HG03460 (cell line): Measurements from ENCODE around the gene TMEM184C.

Experiments
- ATAC-seq: cut with Tn5 transposase; IDR thresholded peaks from one replicate; pipeline ENCODE4 v1.9.1; 2021; ENCODE audit not compliant: unreplicated experiment

The TMEM184C gene

GRCh38 chr4:147599206-147599605 lies 18.0 kb upstream of the TMEM184C start:
- no peak for ATAC-seq

- no peak for ATAC-seq
Observed at GRCh38 chr4:147599769-147600168, 17.4 kb upstream of the TMEM184C start.

- ATAC-seq = no peak
Observed at GRCh38 chr4:147605499-147605898, 11.7 kb upstream of the TMEM184C start.

DNA sequence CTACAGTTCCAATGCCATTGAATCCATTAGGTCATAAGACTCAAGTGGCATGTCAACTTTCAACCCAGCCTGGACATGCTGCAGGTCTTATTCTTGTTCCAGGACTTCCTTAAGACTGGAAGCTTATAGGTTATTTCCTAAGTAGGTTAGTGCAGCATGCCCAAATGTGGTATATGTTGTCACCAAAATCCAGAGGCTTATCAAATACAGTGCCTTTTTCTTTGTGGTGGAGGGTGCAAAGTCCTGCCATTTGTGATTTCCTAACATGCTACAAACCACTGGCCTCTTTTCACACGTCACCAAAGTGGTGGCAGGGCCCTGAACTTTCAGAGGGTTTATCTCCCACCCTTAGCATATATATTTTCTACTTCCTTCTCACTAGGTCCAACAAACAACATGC lies 9.7 kb upstream of the TMEM184C start:
- no peak for ATAC-seq

DNA sequence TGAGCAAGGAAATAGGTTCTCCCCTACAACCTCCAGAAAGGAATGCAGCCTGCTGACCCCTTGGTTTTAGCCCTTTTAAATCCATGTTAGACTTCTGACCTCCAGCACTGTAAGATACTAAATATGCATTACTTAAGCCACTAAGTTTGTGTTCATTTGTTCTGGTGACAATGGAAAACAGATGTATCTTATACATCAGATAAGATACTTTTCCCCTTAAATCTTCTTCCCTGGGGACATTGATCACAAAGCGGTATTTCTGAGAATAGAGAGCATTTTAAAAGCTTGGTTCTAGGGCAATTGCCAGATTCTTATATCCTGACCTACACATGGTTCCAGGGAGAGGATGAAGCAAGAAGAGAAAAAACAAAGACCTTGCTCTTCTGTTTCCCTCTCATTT lies 6.5 kb upstream of the TMEM184C start:
- ATAC-seq = no peak

- ATAC-seq = peak; percentile 13
Observed at GRCh38 chr4:147616849-147617172, 386 bp upstream of the TMEM184C start.

GRCh38 chr4:147617841-147618691 lies 869 bp downstream of the TMEM184C start:
- peak; percentile 7 for ATAC-seq

GRCh38 chr4:147620315-147620714 lies 3.1 kb downstream of the TMEM184C start:
- no peak for ATAC-seq

DNA sequence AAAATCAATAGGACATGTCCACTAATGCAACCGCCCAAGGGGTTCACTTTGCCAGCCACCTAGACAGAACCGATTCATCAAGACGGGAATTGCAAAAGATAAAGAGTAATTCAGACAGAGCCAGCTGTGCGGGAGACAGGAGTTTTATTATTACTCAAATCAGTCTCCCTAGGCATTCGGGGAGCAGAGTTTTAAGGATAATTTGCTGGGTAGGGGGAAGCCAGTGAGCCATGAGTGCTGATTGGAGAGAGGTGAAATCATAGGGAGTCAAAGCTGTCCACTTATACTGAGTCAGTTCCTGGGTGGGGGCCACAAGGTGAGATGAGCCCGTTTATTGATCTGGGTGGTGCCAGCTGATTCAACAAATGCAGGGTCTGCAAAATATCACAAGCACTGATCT lies 8.5 kb downstream of the TMEM184C start:
- no peak for ATAC-seq

DNA sequence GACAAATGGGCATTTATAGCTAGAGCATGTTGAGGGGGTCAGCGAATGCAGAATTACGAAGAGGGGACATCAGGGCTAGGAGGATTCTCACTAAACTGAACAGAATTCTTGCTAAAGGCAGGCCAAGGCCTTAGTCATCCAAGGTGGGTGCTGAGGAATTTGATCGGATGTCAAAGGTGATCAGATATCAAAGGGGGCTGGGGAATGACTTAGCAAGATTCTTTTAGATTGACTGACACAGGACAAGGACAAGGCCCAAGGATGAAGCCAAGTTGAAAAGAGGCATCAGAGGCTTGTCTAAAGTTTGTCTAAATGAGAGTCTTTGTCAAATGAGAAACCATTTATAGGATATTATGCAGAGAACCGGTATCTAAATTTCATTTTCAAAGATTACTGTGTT lies 9.7 kb downstream of the TMEM184C start:
- no peak for ATAC-seq

DNA sequence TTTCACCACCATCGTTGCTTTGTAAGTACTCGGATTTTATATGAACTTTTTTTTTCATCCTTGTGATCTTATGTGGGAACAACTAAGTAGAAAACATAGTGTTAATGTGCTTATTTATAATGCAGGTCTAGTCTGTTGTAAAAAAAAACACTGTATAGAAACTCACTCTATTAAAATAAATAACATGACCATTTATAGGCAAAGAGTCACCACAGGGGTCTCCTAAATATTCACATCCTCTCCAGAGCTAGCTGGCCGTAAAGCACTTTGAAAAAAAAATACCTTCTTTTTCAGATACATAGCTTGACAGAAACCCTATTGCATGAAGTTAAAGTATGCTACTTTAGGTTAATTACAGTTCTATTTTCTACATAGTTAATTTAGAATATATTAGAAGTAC lies 11.2 kb downstream of the TMEM184C start:
- ATAC-seq = no peak

DNA sequence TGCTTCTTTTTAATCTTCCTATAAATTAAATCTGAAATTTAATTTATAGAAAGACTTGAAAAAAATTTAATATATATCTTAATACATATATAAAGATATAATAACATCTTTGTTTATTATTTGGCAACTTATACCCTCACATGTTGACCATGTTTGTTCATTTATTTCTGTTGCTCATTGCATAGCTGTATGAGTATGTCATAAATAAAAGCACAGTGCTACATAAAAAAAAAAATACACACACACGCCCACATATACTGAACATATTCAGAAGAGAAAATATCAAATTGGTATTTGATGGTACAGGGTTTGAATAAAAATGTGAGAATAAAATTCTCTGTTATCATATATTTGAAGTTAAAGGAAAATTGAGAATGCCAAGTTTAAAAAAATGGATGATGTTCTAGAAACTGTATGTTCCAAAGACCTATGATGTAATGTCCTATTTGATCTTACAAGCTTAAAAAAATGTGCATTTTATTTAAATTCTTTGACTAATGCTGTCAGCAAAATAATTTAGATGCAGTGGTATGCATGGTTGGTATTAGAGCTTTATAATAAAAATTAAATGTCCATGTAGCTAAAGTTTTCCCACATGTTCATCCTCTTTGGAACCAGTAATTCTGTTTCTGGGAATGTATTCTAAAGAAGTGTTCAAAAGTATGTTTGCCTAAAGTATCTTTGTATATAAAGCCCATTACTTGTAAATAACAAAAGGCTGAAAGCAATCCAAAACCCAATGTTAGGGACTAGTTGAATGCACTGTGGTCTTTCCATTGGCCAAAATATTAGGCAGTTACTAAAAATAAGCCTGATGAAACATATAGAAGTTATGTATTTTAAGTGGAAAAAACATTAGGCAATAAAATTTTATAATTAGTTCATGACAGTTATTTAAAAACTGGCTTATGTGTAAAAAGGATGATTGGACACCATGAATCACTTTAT lies 12.9 kb downstream of the TMEM184C start:
- no peak for ATAC-seq

DNA sequence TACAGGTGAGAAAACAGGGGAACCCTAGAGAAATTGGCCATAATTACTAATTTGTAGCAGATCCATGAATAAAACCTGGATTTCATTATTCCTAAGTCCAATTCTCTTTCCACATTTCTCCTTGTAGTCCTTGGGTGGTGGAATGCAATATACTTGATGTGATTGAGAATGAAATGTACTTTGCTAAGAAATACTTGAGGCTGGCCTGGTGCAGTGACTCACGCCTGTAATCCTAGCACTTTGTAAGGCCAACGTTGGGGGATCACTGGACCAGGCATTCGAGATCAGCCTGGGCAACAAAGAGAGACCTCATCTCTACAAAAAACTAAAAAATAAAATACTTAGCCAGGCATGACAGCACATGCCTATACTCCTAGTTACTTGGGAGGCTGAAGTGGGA lies 15.9 kb downstream of the TMEM184C start:
- no peak for ATAC-seq

DNA sequence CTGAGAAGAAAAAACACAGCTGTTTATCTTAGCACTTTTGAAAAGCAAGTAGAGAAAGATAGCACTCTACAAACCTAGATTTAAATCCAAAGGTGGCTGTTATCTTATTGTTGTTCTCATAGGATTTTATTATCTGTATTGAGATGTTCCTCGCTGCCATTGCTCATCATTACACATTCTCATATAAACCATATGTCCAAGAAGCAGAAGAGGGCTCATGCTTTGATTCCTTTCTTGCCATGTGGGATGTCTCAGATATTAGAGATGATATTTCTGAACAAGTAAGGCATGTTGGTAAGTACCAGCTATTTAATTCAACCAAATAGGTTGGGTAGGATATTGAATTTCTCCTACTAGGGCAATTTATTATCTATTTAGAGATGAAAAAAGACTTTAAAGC lies 16.4 kb downstream of the TMEM184C start:
- no peak for ATAC-seq

DNA sequence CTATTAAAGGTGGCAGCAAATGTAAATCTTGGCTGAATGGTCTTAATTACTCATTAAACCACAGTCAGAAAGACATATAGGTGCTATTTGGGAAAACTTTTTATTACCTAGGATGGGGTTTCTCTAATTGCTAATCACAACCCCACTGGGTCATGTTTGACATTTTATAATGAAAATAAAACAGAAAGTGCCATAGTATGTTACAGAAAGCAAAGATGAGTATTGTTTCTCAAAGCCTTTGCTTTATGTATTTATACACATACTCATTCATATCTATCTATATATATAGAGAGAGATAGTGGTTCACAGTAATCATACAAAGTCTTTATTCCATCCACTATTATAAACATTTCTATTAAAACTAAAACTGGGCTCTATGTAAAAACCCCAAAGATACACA lies 18.2 kb downstream of the TMEM184C start:
- no peak for ATAC-seq

DNA sequence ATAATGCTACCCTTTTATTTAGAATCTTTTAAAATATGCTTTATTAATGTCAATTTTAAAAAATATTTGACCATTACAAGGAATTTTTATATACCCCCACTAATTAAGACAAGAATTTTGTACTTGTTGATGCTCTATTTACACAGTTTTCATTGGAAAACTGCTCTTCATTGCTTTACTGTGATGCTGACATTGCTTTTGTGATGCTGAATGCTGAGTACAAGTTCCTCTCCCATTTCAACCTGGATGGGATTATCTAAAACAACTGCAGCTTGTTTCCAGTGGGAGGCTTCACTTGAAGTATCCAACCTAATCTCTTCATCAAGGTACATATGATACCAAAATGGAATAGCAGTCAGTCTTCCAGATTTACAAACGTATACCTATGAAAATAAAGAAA lies 21.2 kb downstream of the TMEM184C start:
- ATAC-seq = no peak

DNA sequence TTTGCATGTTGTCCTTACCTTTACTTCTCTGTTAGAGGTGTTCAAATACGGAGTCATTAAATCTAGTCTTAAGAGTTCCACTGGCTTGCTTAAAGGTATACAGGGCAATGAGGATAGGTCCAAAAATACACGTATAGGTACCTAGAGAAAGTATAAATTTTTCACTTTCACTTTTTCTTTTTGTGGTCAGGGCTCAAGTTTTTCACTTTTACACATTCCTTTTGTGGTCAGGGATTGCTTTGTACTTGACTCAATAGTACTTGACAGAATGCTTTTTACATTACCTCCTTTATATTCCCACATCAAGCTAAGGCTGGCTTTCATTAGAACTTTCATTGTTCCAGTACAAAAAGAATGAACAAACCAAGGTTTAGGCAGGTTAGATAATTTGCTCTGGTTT lies 21.7 kb downstream of the TMEM184C start:
- no peak for ATAC-seq

DNA sequence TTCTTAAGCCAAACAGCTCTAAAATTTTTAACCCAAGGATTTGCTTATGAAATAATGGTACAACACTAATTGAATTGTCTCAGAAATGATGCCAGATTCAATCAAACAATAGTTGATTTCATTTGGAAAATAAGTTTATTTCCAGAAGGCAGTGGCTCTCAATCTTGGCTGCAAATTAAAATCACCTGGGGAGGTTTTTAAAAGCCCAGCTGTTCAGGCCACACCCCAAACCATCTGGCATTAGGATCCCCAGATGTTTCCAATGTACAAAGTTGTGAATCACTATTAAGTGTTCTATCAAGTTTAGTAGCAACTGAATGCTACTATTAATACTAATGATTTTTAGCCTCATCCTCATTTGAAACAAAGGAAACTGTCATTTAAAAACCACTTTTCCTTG lies 22.2 kb downstream of the TMEM184C start:
- no peak for ATAC-seq

DNA sequence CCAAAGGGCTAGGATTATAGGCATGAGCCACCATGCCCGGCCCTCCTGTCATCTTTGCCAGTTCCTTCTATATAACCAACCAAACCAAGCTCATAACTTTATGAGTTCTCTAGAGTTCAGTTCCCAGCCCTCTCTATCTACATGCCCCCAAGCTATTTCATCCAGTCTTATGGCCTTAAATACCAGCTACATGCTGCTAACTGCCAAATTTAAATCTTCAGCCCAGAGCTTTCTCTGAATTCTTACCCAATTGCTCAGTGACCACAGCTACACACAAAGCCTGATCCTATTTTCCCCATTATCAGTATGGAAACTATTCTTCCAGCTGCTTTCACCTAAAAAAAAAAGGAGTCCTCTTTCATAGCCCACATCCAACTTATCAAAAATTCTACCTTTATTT lies 23.1 kb downstream of the TMEM184C start:
- ATAC-seq = no peak

- ATAC-seq = no peak
Observed at GRCh38 chr4:147643616-147644015, 26.4 kb downstream of the TMEM184C start.

DNA sequence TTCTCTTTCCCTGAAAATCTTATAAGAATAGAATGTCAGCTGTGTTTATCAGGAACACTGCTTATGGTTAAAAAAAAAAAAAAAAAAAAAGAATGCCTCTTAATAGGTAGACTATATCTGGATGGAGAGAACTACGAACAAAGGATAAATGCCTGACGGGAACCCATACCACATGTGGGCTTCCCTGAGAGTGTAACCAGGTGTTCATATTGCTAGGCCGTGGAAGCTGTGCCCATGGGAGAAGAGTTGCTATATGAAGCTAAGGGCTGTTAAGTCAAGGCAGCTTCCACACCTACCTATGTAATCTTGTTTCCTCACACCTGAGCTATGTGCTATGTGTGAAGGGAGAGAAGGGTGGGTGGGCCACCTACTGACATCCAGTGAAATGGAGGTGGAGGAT lies 27.3 kb downstream of the TMEM184C start:
- ATAC-seq = no peak

DNA sequence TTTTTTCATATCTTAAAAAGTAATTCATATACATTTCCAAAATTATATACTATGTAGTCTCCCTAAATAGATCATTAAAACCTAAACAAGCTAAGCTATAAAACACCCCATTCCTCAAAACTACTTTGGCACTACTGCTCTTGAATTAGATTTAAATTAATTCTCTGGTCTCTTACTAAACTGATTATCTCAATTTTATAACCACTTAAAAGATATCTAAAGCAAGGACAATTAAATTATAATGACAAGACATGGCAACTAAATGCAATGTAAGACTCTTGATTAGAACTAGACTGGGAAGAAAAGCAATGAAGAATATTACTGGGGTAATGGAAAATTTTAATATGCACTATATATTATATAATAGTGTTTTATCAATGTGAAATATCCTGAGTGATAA lies 27.9 kb downstream of the TMEM184C start:
- no peak for ATAC-seq
